ENCODE data around the gene GFRA4.
"Not testable (repeated sequence)": the region's sequence is repeated elsewhere in the genome, so short reads cannot be mapped to it uniquely, and the experiment has no call there.

The GFRA4 gene

DNA sequence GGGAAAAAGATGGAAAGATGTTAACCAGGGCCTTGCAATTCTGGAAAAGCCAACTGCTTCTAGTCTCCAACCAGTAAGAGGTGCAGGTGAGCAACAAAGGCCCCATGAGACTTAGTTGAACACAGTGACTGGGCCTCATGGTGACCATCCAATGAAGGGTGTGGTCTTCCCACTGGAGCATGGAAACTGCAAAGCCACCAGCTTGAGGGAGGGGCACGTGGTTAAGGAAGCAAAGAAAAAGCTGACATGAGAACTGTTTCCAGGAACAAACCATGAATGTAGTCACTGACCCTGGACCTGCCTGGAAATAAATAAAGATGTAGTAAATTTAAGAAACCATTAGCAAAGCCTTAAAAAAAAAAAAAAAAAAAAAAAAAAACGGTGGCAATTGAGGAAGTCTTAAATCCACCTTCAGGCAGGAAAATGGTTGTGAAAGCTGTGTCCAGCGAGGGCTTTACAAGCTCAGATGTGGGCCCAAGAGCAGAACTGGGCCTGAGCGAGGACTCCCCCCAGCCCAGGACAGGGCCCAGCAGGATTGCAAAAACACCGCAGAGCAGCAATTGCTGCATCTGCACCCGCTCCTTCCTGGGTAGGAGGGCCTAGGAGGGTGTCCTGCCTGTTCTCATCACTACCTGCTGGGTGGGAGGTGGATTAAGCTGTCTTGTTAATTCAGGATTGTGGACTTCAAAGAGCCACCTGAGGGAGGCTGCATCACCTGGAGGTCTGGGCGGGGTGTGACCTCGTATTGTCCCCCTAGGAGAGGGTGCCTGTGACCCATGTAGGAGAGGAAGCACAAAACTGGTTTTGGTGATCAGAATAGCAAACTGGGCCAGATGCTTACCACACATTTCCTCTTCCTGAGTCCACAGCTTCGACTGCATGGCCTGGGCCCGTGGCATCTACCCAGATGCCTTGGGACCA, 10.3 kb downstream of the GFRA4 start:
- DNase-seq: no peak

DNA sequence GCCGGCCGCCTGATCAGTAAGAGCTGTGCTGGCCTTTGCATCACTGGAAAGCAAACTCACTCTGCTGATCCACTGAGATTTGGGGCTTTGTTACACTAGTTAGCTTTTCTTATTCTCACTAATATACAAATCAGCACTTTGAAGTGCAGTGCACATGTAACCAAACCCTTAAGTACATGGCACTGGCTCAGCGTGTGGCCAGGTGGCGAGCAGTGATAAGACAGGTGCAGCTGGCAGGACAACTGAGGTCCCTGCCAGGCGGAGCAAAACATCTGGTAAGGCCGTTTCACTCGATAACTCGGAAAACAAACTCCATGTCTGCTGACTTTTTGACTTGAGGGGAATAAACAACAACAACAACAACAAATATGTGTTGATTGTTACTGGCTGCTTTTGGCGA, 11.0 kb downstream of the GFRA4 start:
- no peak for DNase-seq

DNA sequence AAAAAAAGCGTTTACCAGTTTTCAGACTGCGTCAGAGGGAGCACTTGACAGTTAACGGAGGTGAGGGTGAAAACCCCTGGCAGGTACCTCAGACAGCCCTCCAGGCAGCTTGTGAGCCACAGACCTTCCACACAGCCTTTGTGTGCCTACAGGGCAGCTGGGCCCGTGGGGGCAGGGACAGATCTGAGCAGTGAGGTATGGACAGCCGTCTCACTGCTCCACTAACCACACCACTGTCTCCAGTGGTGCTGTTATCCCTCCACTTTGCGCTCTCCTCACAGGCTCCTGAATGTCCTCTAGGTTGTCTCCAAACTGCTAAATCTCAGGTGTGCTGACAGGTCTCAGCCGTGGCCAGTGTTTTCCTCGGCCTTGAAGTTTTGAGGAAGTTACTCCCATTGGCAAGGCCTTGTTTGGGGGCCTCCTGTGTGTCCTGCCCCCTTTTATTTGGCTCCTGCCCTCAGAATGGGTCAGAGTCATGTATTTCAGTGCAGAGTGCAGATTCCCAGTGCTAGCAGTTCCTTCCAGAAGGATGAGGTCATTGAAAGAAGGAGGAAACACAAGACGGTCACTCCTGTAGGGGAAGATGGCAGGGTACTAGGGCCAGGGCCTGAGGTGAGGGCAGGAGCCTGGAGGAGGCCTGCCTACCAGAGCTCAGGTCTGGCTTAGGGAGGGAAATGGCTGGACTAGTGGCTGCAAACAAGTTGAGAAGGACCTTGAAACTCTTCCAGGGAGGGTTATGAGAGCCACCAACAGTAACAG, 11.8 kb downstream of the GFRA4 start:
- no peak for DNase-seq

DNA sequence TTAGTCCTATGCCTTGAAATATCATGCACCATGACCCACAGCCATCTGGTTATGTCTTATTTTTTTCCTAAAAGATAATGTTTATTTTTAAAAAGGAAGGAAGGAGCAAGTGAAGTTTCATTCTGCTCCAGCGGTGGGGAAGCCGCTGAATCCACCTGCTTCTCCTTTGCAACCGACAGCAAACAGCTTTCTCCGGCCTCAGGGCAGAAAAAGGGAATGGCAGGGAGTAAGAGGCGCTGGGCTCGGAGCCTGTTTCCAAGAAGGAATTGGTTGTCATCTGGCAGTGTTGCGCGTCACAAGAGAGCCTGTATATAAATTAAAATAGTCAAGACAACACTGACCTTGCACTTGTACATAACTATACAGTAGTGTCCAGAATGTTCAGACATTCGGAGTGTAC, 14.2 kb downstream of the GFRA4 start:
- DNase-seq: no peak

DNA sequence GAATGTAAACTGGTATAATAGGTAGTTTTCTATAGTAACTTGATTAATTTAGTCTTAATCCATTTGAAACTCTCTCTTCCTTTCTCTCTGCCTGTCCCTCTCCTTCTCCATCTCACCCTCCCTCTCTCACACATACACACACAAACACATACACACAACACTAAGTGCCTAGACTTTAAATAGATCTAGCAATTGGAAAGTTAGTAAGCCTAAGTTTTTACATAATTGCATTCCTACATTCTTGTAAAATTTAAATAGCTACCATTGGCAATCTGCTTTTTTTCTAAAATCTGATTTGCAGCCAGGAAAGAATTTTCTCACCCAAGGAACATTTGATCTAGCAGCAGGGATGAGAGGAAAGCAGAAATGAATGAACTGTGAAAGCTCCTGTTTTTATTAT, 15.7 kb downstream of the GFRA4 start:
- DNase-seq: no peak

DNA sequence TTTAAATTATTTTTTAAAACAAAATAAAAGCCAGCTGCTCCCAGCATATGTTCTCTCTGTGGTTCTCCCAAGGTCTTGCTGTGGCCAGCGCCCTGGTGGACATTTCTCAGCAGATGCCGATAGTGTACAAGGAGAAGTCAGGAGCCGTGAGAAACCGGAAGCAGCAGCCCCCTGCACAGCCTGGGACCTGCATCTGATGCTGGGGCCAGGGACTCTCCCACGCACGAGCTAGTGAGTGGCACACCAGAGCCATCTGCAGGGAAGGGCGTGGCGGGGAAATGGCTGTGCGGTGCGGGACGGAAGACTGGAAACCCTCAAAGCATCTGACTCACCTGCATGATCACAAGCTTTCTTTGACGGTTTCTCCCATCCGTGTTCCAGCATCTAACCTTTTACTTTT, 16.5 kb downstream of the GFRA4 start:
- no peak for DNase-seq

DNA sequence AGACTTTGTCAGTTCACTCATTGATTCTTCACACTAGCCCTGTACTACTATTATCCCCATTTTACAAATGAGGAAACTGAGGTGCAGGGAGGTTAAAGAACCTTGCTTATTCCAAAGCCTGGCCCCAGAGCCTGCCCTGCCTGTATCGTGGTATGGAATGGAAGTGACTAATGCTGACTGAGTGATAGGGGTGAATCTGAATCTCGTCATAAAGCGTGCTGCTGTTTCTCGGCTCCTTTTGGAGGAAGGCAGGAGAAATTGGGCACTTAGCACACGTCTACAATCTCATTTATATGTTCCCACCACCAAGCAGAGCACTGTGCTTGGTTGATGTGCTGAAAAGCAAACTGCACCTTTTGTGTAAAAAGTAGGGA, 17.1 kb downstream of the GFRA4 start:
- no peak for DNase-seq

DNA sequence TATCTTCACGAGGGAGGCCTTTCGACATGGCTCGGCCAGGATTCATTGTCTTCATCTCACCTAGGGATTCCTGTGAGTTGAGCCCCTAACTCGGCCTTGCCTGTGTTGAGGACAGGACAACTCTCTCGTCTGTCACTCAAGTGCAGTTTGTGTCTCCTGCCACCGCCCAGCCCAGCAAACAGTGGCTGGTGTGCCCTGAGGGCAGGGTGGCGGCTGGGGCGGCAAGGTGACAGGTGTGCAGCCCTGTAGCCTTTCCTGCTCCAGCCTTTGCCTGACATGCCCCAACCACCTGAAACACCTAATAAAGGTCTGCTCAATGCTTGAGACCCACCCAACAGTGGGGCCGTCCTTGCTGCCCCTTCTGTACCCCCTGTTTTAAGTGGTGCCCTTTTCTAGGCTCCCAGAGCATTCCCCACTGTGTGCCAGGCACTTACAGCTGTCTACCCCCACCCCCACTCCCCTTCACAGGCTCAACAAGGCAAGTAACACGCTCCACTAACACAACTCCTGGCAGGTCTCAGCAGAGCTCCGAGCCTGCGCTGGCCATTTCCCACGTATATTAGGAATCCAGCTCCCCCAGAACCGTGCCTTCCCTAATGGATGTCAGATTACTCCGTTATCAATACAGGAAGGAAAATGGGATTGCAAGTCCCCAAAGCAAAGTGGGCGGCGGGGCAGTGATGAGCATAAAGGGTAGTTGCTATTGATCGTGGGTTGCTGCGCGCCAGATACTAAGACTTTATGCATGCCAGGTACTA, 17.7 kb downstream of the GFRA4 start:
- no peak for DNase-seq

DNA sequence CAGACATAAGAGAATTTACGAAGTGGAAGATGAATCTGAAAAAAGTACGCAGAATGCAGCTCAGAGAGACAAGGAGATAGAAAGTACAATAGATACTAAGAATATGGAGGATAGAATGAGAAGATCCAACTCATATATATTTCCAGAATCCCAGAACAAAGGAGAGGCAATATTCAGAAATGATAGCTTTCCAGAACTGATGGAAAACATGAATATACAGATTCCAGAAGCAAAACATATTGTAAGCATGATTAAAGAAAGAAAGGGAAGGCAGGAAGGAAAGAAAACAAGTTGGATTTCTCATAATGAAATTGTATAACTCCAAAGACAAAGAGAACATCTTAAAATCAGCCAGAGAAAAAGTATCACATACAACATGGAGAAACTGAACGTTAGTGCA, 22.9 kb downstream of the GFRA4 start:
- DNase-seq: no peak

DNA sequence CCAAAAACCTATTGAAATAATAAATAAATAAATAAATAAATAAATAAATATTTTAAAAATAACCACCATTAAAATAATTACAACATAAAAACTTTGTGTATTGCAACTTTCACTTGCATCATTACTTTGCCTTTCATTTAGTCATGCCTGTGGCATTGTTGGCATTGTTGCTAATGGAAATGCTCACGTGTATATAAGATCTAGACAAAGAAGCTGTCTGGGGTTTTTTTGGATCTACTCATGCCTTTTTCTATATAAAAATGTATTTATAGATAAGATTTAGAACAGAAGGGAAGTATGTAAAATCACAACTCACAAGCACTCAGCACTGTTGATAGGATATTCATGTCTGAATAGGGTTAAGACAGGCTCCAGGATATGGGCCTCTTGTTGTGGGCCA, 27.9 kb downstream of the GFRA4 start:
- no peak for DNase-seq

DNA sequence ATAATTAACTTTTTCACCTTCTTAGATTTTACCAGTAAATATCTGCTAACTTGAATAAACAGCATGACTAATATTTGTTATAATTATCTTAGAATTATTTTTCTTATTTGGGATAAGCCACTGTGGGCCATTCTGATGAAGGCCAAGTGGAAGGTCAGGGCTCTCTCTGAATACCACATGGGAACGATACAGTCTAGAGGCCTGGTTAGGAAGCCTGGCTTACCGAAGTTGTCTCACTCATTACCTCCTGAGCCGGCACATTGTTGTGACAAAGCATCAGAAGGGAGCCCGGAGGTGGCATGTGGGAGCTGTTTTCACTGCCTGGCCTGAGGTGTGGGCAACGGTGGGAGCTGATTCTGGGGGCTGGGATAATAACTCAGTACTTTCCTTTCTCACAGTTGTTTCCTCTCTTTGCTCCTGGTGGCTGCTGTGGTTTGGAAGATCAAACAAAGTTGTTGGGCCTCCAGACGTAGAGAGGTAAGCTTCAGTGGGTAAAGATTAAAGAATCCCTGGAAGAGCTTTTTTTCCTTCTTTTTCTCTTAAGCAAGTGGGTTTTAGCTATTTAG, 29.2 kb downstream of the GFRA4 start:
- DNase-seq: no peak

DNA sequence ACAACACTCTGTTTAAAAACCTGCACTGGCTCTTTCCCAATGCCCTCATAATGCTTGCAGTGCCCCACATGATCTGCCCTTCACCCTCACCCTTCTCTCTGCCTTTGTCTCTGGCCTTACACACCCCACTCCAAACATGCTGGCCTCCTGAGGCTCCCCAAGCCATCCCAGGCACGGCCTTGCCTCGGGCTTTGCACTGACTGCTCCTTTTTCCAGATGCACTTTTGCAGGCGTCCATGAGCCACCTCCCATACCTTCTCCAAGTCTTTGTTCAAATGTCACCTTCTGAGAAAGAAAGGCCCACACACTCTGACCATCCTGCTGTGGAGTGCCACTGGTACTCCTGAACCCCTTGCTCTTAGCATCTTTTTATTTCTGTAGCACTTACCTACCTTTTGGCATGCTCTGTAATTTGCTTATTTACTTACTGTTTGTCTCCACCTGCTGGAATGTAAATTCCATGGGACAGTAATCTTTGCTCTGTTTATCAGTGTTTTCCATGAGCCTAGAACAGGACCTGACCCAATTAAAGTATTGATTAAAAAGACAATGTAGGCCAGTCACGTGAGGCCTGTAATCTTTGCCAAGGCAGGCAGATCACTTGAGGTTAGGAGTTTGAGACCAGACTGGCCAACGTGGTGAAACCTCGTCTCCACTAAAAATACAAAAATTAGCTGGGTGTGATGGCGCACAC, 30.7 kb downstream of the GFRA4 start:
- DNase-seq: no peak

DNA sequence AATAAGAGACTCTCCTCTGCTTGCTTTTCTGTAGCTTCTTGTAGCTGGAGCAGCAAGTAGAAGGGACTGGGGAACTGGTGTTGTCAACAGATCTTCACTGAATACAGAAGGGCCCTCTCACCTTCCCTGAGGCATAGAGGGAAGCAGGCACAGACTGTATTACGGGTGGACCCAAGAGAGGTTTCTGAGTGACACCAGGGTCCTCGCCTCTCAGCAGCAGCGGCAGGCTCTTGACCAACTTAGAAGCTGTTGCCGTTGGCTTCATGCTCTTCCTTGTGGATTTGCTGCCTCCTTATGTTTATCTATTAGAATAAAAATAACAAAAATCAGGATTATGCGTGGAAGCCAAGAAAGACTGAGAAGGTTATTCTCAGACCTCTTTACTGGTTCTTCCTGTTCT, 31.7 kb downstream of the GFRA4 start:
- no peak for DNase-seq

DNA sequence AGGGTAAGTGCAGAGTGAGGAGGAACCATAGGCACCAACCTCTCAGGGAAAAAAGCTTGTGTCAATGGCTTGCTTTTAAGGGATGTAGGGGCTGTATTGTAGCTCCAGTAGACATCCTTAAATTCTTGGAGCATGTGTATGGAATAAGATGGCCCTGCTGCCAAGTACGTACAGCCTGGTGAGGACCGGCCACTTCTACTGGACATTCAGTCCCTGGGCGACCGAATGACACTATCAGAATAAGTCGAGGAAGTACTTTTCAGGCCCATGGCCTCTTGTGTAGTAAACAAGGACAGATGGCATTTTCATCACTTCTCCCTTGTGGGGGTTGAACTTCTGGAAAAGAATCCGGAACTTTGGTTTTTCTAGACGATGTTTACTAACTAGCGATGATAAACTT, 32.8 kb downstream of the GFRA4 start:
- DNase-seq: no peak

DNA sequence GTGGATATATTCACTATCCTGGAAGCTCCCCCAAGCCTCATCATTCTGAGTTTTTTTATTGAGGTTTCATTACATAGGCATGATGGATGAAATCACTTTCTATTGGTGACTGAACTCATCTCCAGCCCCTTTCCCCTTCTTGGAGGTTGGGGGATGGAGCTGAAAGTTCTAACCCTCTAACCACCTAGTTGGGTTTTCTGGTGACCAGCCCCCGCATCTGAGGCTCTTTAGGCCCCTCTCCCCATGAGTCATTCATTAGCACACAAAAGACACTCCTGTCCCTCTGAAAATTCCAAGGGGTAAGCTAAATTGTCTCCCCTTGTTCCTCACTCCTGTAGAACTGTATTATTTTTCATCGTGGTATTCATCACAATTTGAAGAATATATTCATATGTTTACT, 33.3 kb downstream of the GFRA4 start:
- no peak for DNase-seq

DNA sequence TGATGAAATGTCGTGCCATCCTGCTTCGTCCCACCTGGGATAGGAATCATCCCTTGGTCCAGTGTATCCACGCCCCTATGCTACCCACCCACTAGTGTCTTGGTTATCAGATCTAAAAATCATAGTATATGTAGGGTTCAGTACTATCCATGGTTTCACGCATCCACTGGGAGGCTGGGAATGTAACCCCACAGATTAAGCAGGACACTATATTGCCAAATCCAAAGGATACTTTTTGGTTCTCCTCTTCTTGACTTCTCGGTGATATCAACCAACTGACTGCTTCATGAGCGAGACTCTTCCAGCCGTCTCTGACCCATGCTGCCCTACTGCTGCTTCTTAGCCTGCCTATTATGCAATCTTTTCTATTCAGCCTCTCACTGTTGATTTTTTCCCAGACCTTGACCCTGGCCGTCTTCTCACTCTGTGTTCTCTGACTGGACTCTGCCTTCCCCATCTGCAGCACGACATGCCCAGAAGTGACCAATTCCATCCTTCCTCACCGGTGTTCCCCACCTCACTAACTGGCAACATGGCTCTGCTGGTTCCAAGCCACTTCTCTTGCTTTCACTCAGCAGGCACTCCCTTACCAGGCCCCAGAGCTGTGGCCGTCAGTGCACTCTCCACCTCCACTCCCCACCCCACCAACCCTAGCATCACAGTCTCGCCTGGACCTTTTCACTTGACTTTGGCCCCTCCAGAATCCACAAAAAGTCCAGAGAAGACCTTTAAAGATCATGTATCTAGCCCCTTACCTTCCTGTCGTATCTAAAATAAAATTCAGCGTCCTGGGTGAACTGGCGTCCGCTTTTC, 34.5 kb downstream of the GFRA4 start:
- no peak for DNase-seq

DNA sequence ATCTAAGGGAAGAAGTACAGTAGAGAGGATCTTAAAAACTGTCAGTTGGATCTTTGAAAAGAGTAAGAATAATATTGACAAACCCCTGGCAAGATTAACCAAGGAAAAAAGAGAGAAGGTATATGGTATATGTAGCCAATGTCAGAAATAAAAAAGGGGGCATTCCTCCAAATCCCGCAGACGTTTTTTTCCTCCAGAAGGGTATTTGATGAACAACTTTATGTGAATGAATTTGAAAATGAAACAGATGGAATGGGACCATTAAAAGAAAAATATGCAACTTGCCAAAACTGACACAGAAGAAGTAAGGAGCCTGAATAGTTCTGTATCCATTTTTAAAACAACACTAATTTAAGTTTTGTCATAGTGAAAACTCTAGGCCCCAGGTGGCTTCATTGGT, 35.7 kb downstream of the GFRA4 start:
- DNase-seq: no peak

DNA sequence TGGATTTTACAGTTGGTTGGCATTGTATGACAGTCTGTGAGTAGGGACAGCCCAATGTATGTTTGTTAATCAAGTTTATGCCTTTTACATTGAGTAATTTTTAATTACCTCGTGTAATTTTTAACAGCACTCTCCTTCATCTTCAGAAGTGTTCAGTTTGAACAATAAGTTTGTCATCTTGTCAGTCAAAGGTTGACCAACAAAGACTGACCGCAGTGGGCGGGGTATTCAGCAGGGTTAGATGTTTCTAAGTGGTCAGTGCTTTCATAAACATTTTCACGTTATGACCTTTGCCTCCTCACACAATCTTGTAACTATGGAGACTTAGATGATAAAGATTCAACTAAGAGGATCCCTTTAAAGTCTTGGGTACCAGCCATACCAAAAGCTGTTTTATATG, 40.8 kb downstream of the GFRA4 start:
- DNase-seq: no peak

DNA sequence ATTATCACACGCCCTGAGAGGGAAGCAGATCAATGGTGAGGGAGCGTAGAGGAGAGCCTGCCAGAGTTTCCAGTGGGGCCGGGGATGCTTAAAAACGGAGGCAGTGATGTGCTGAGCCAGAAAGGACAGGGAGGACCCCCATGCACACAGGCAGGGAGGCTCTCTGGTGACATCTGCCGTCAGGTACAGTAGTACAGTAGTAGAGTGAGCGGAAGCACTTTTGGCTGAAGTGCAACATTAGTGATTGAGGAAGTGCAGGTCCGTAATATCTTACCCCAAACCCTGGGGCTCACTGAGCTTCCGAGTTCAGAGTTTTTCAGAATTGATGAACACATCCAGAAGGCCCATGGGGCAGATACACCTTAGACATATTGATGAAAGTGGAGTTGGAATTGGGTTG, 42.1 kb downstream of the GFRA4 start:
- DNase-seq: no peak

DNA sequence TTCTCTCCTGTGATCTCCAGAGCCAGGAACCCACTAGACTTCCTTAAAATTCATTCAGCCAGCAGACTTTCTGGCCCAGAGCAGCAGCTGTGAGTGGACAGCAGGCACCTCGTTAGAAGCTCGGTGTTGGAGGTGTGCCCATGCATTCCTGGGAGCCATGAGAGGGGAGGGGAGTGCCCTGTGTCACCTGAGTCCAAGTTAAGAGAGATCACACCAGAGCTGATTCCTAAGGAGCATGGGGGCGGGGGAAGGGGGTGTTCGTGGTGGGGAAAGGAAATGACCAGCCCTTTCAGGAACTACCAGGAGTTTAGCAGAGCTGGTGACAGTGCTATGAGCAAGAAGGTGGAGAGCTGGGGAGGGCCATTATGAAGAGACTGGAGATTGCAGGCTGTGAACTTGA, 46.9 kb downstream of the GFRA4 start:
- DNase-seq: no peak

DNA sequence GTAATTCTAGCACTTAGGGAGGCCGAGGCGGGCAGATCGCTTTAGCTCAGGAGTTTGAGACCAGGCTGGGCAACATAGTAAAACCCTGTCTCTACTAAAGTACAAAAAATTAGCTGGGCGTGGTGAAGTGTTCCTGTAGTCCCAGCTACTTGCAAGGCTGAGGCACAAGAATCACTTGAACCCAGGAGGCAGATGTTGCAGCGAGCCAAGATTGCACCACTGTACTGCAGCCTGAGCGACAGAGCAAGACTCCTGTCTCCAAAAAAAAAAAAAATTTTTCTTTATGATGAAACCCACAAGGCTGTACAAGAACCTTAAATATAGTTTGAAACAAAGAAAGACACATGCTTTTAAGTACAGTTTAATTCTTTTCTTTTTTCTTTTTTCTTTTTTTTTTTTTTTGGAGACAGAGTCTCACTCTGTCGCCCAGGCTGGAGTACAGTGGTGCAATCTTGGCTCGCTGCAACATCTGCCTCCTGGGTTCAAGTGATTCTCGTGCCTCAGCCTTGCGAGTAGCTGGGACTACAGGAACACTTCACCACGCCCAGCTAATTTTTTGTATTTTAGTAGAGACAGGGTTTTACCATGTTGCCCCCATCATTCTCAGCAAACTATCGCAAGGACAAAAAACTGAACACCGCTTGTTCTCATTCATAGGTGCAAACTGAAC, 47.9 kb downstream of the GFRA4 start:
- not testable (repeated sequence) for DNase-seq
